HCT116 (cell line): ENCODE results near the gene TLK2.
"Not testable (repeated sequence)": the region's sequence is repeated elsewhere in the genome, so short reads cannot be mapped to it uniquely, and the experiment has no call there.

ENCODE experiments used
- CBX3 ChIP-seq: IDR thresholded peaks from 2 replicates; pipeline ENCODE4 v1.6.1; 2012; ENCODE audit warnings: low read depth
- EZH2 ChIP-seq: fragments of 200-600 bp; sonication (generic); IDR thresholded peaks from 2 replicates; pipeline ENCODE4 v1.6.1; 2017; ENCODE audit warnings: antibody characterized with exemption, mixed run types
- POLR2A ChIP-seq: IDR thresholded peaks from 2 replicates; pipeline ENCODE4 v1.7.0; 2011; ENCODE audit warnings: borderline replicate concordance; ENCODE audit not compliant: insufficient read depth, insufficient read length; ENCODE audit errors: extremely low read depth
- POLR2AphosphoS5 ChIP-seq: IDR thresholded peaks from 2 replicates; pipeline ENCODE4 v1.6.1; 2011; ENCODE audit warnings: mild to moderate bottlenecking, low read depth, low read length, moderate library complexity
- ZNF274 ChIP-seq: fragments of 200-500 bp; sonication (Bioruptor generic); IDR thresholded peaks from 2 replicates; pipeline ENCODE4 v1.6.1; 2014; ENCODE audit warnings: mild to moderate bottlenecking, low read depth, low read length, inconsistent platforms
- TF ChIP-seq, protein P1 (sequence below): IDR thresholded peaks from 2 replicates; pipeline ENCODE4 v1.6.1; 2012
- TF ChIP-seq, protein P2 (sequence below), 3 experiments: fragments of 200-600 bp in 1 of 3; sonication (generic) in 1 of 3; IDR thresholded peaks in 2 of 3; conservative IDR thresholded peaks in 1 of 3; 2 replicates each; pipeline ENCODE4 v1.5.1; 2012 to 2017; ENCODE audit warnings: low read depth in 2 of 3, low read length in 2 of 3, antibody characterized with exemption in 1 of 3, borderline replicate concordance in 1 of 3, control low read depth in 1 of 3, mild to moderate bottlenecking in 1 of 3, mixed read lengths in 1 of 3, mixed run types in 1 of 3, moderate library complexity in 1 of 3; ENCODE audit not compliant: insufficient read depth in 1 of 3
- TF ChIP-seq, protein P3 (sequence below): IDR thresholded peaks from 2 replicates; pipeline ENCODE4 v1.6.1; 2012; ENCODE audit warnings: low read depth

DNA sequence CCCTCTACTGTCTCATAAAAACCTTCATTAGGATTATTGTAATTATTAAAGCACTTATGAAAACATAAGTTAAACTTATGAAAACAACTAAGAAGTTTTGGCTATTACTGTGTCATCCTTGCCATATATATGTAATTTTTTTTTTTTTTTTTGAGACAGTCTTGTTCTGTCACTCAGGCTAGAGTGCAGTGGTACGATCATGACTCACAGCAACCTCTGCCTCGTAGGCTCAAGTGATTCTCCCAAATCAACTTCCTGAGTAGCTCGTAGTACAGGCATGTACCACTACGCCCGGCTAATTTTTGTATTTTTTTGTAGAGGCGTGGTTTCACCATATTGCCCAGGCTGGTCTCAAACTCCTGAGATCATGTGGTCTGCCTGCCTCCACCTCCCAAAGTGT lies 46.7 kb downstream of the TLK2 start:
- TF ChIP-seq, protein P1, sequence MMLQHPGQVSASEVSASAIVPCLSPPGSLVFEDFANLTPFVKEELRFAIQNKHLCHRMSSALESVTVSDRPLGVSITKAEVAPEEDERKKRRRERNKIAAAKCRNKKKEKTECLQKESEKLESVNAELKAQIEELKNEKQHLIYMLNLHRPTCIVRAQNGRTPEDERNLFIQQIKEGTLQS, result not testable (repeated sequence)
- not testable (repeated sequence) for TF ChIP-seq POLR2A, ZNF274, POLR2AphosphoS5, EZH2, CBX3
- TF ChIP-seq, protein P2, sequence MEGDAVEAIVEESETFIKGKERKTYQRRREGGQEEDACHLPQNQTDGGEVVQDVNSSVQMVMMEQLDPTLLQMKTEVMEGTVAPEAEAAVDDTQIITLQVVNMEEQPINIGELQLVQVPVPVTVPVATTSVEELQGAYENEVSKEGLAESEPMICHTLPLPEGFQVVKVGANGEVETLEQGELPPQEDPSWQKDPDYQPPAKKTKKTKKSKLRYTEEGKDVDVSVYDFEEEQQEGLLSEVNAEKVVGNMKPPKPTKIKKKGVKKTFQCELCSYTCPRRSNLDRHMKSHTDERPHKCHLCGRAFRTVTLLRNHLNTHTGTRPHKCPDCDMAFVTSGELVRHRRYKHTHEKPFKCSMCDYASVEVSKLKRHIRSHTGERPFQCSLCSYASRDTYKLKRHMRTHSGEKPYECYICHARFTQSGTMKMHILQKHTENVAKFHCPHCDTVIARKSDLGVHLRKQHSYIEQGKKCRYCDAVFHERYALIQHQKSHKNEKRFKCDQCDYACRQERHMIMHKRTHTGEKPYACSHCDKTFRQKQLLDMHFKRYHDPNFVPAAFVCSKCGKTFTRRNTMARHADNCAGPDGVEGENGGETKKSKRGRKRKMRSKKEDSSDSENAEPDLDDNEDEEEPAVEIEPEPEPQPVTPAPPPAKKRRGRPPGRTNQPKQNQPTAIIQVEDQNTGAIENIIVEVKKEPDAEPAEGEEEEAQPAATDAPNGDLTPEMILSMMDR (IDR thresholded peaks at IDR 0.05 in 2 of 3, conservative IDR thresholded peaks at IDR 0.05 in 1 of 3; ENCODE audit: borderline replicate concordance in 1 of 3, insufficient read depth in 1 of 3, low read depth in 2 of 3, low read length in 2 of 3), result not testable (repeated sequence)
- TF ChIP-seq, protein P3, sequence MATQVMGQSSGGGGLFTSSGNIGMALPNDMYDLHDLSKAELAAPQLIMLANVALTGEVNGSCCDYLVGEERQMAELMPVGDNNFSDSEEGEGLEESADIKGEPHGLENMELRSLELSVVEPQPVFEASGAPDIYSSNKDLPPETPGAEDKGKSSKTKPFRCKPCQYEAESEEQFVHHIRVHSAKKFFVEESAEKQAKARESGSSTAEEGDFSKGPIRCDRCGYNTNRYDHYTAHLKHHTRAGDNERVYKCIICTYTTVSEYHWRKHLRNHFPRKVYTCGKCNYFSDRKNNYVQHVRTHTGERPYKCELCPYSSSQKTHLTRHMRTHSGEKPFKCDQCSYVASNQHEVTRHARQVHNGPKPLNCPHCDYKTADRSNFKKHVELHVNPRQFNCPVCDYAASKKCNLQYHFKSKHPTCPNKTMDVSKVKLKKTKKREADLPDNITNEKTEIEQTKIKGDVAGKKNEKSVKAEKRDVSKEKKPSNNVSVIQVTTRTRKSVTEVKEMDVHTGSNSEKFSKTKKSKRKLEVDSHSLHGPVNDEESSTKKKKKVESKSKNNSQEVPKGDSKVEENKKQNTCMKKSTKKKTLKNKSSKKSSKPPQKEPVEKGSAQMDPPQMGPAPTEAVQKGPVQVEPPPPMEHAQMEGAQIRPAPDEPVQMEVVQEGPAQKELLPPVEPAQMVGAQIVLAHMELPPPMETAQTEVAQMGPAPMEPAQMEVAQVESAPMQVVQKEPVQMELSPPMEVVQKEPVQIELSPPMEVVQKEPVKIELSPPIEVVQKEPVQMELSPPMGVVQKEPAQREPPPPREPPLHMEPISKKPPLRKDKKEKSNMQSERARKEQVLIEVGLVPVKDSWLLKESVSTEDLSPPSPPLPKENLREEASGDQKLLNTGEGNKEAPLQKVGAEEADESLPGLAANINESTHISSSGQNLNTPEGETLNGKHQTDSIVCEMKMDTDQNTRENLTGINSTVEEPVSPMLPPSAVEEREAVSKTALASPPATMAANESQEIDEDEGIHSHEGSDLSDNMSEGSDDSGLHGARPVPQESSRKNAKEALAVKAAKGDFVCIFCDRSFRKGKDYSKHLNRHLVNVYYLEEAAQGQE, result not testable (repeated sequence)
